T-helper 2 cell treated with Interferon-gamma antibody and Interleukin-4, amounts not matched to agents 5 μg/mL and 100 μg/mL, for 36 hours (primary cell): ENCODE results near the gene TTLL12.

ENCODE experiments used
- DNase-seq: peaks from one replicate; pipeline ENCODE4 v3.0.0; 2021; ENCODE audit warnings: low spot score
- H3K27ac Mint-ChIP-seq: one replicate; pipeline ENCODE4 v1.8.0; 2021; ENCODE audit warnings: mild to moderate bottlenecking, mixed read lengths
- H3K27me3 Mint-ChIP-seq: one replicate; pipeline ENCODE4 v1.8.0; 2021; ENCODE audit warnings: low read depth, mixed read lengths
- H3K36me3 Mint-ChIP-seq: one replicate; pipeline ENCODE4 v1.8.0; 2021; ENCODE audit warnings: low read depth, mixed read lengths
- H3K4me1 Mint-ChIP-seq: one replicate; pipeline ENCODE4 v1.8.0; 2021; ENCODE audit warnings: low read depth, mixed read lengths
- H3K4me3 Mint-ChIP-seq: one replicate; pipeline ENCODE4 v1.8.0; 2022; ENCODE audit warnings: mild to moderate bottlenecking, moderate library complexity, mixed read lengths
- H3K9me3 Mint-ChIP-seq: one replicate; pipeline ENCODE4 v1.8.0; 2021; ENCODE audit warnings: mixed read lengths

The TTLL12 gene

GRCh38 chr22:43200031-43200430 lies 13.1 kb upstream of the TTLL12 start:
- DNase-seq = no peak
- Mint-ChIP-seq H3K27me3 (no peaks in the 10 kb centered on the region), H3K9me3 (no peaks in the 10 kb centered on the region), H3K27ac (no peak overlapping the region), H3K4me3 (no peak overlapping the region), H3K4me1 (no peaks in the 10 kb centered on the region), H3K36me3 (no peaks in the 10 kb centered on the region)

- no peak for DNase-seq
- H3K4me3 Mint-ChIP-seq = no peak overlapping the region
- H3K27ac Mint-ChIP-seq = no peak overlapping the region
- H3K4me1 Mint-ChIP-seq = no peaks in the 10 kb centered on the region
- H3K36me3 Mint-ChIP-seq = no peaks in the 10 kb centered on the region
- H3K9me3 Mint-ChIP-seq = no peaks in the 10 kb centered on the region
- peaks cover 5% of the 10 kb centered on the region for H3K27me3 Mint-ChIP-seq
These were observed 12.6 kb upstream of the TTLL12 start for GRCh38 chr22:43199541-43199940.

GRCh38 chr22:43198936-43199335 lies 12.0 kb upstream of the TTLL12 start:
- no peaks in the 10 kb centered on the region for H3K4me1 Mint-ChIP-seq
- no peaks in the 10 kb centered on the region for H3K9me3 Mint-ChIP-seq
- no peak overlapping the region for H3K27ac Mint-ChIP-seq
- peaks cover 10% of the 10 kb centered on the region for H3K27me3 Mint-ChIP-seq
- DNase-seq = no peak
- H3K36me3 Mint-ChIP-seq = no peaks in the 10 kb centered on the region
- no peak overlapping the region for H3K4me3 Mint-ChIP-seq

- no peaks in the 10 kb centered on the region for H3K9me3 Mint-ChIP-seq
These were observed 11.2 kb upstream of the TTLL12 start for GRCh38 chr22:43198126-43198525.

GRCh38 chr22:43197271-43197941 lies 10.5 kb upstream of the TTLL12 start:
- peaks cover 13% of the 10 kb centered on the region for H3K27me3 Mint-ChIP-seq
- no peaks in the 10 kb centered on the region for H3K36me3 Mint-ChIP-seq
- no peak overlapping the region for H3K27ac Mint-ChIP-seq
- H3K4me1 Mint-ChIP-seq = no peaks in the 10 kb centered on the region
- H3K9me3 Mint-ChIP-seq = no peaks in the 10 kb centered on the region
- no peak overlapping the region for H3K4me3 Mint-ChIP-seq
- no peak for DNase-seq

More at GRCh38 chr22:43198126-43198525, 11.2 kb upstream of the TTLL12 start:
- H3K36me3 Mint-ChIP-seq = no peaks in the 10 kb centered on the region
- no peaks in the 10 kb centered on the region for H3K4me1 Mint-ChIP-seq
- peaks cover 13% of the 10 kb centered on the region for H3K27me3 Mint-ChIP-seq
- no peak overlapping the region for H3K27ac Mint-ChIP-seq
- H3K4me3 Mint-ChIP-seq = no peak overlapping the region
- no peak for DNase-seq

GRCh38 chr22:43191831-43192230 lies 4.9 kb upstream of the TTLL12 start:
- H3K27ac Mint-ChIP-seq = no peak overlapping the region
- H3K36me3 Mint-ChIP-seq = peaks cover 5% of the 10 kb centered on the region
- peaks cover 6% of the 10 kb centered on the region for H3K4me1 Mint-ChIP-seq
- DNase-seq = no peak
- no peak overlapping the region for H3K4me3 Mint-ChIP-seq
- H3K27me3 Mint-ChIP-seq = peaks cover 24% of the 10 kb centered on the region
- peaks cover 18% of the 10 kb centered on the region for H3K9me3 Mint-ChIP-seq

- H3K36me3 Mint-ChIP-seq = peaks cover 7% of the 10 kb centered on the region
- H3K4me1 Mint-ChIP-seq = peaks cover 17% of the 10 kb centered on the region
- peaks cover 14% of the 10 kb centered on the region for H3K27me3 Mint-ChIP-seq
- peaks cover 18% of the 10 kb centered on the region for H3K9me3 Mint-ChIP-seq
- H3K27ac Mint-ChIP-seq = peak overlapping the region; percentile 82
- H3K4me3 Mint-ChIP-seq = peak overlapping the region; percentile 62
- no peak for DNase-seq
These were observed 2.1 kb upstream of the TTLL12 start for GRCh38 chr22:43188829-43189545.

- Mint-ChIP-seq H3K9me3 (peaks cover 18% of the 10 kb centered on the region), H3K27ac (peak overlapping the region; percentile 95), H3K36me3 (peaks cover 7% of the 10 kb centered on the region), H3K27me3 (peaks cover 11% of the 10 kb centered on the region), H3K4me1 (peaks cover 18% of the 10 kb centered on the region), H3K4me3 (peak overlapping the region; percentile 86)
- peak; percentile 98 for DNase-seq
These were observed 501 bp upstream of the TTLL12 start for GRCh38 chr22:43187171-43188099.

GRCh38 chr22:43185860-43186261 lies 1.1 kb downstream of the TTLL12 start:
- peaks cover 3% of the 10 kb centered on the region for H3K27me3 Mint-ChIP-seq
- peak overlapping the region; percentile 84 for H3K4me3 Mint-ChIP-seq
- DNase-seq = no peak

GRCh38 chr22:43183496-43184277 lies 3.2 kb downstream of the TTLL12 start:
- no peak overlapping the region for H3K27ac Mint-ChIP-seq
- no peaks in the 10 kb centered on the region for H3K9me3 Mint-ChIP-seq
- H3K36me3 Mint-ChIP-seq = peaks cover 15% of the 10 kb centered on the region
- peaks cover 14% of the 10 kb centered on the region for H3K4me1 Mint-ChIP-seq
- no peak overlapping the region for H3K4me3 Mint-ChIP-seq
- no peaks in the 10 kb centered on the region for H3K27me3 Mint-ChIP-seq
- DNase-seq = no peak

More at GRCh38 chr22:43185860-43186261, 1.1 kb downstream of the TTLL12 start:
- Mint-ChIP-seq H3K27ac (no peak overlapping the region), H3K36me3 (peaks cover 7% of the 10 kb centered on the region), H3K9me3 (peaks cover 6% of the 10 kb centered on the region), H3K4me1 (peaks cover 20% of the 10 kb centered on the region)

- no peaks in the 10 kb centered on the region for H3K9me3 Mint-ChIP-seq
- peaks cover 14% of the 10 kb centered on the region for H3K4me1 Mint-ChIP-seq
- H3K27me3 Mint-ChIP-seq = no peaks in the 10 kb centered on the region
- H3K4me3 Mint-ChIP-seq = no peak overlapping the region
- peaks cover 18% of the 10 kb centered on the region for H3K36me3 Mint-ChIP-seq
- no peak overlapping the region for H3K27ac Mint-ChIP-seq
- no peak for DNase-seq
These were observed 4.2 kb downstream of the TTLL12 start for GRCh38 chr22:43182726-43183125.

- H3K27ac Mint-ChIP-seq = no peak overlapping the region
- H3K27me3 Mint-ChIP-seq = no peaks in the 10 kb centered on the region
- H3K4me3 Mint-ChIP-seq = no peak overlapping the region
- H3K36me3 Mint-ChIP-seq = peaks cover 18% of the 10 kb centered on the region
- DNase-seq = no peak
- no peaks in the 10 kb centered on the region for H3K9me3 Mint-ChIP-seq
- peaks cover 14% of the 10 kb centered on the region for H3K4me1 Mint-ChIP-seq
These were observed 4.8 kb downstream of the TTLL12 start for GRCh38 chr22:43182118-43182517.

GRCh38 chr22:43181321-43182076 lies 5.4 kb downstream of the TTLL12 start:
- Mint-ChIP-seq H3K27ac (peak overlapping the region; percentile 71), H3K4me3 (no peak overlapping the region), H3K4me1 (peaks cover 14% of the 10 kb centered on the region)

More at GRCh38 chr22:43181321-43182076, 5.4 kb downstream of the TTLL12 start:
- Mint-ChIP-seq H3K9me3 (no peaks in the 10 kb centered on the region), H3K27me3 (no peaks in the 10 kb centered on the region), H3K36me3 (peaks cover 18% of the 10 kb centered on the region)
- DNase-seq = no peak
